Activated CD8-positive, alpha-beta T cell treated with anti-CD3 and anti-CD28 coated beads for 36 hours (primary cell): ENCODE data around the gene PROM1. TPM values are rescaled to one million over a fixed set of nuclear protein-coding genes. Genes with fewer than 3 reads are reported as not detected.
A peak's percentile ranks its signal among the peaks of the same experiment; 100 is the strongest.

Experiments used
- ATAC-seq: fragments of 200-7000 bp; cut with Tn5 transposase; one replicate; pipeline ENCODE4 v1.10.0; 2021; ENCODE audit warnings: mild to moderate bottlenecking, moderate library complexity
- CTCF ChIA-PET: fragments of 350-600 bp; sonication (Branson Sonifier 250); formaldehyde crosslinking; loops from one replicate; lab custom pipeline; 2021; ENCODE audit warnings: antibody characterized with exemption; lab: Charles Lee
- POLR2A ChIA-PET: fragments of 350-600 bp; sonication (Branson Sonifier 250); formaldehyde crosslinking; loops from one replicate; lab custom pipeline; 2021; ENCODE audit warnings: antibody characterized with exemption; lab: Charles Lee
- DNase-seq: peaks from one replicate; pipeline ENCODE4 v3.0.0-alpha.2; 2020
- H3K27ac Mint-ChIP-seq: one replicate; pipeline ENCODE4 v1.8.0; 2021; ENCODE audit warnings: mild to moderate bottlenecking, mixed read lengths
- H3K27me3 Mint-ChIP-seq: one replicate; pipeline ENCODE4 v1.8.0; 2021; ENCODE audit warnings: mixed read lengths
- H3K36me3 Mint-ChIP-seq: one replicate; pipeline ENCODE4 v1.8.0; 2021; ENCODE audit warnings: low read depth, mixed read lengths
- H3K4me1 Mint-ChIP-seq: one replicate; pipeline ENCODE4 v1.8.0; 2021; ENCODE audit warnings: low read depth, mixed read lengths
- H3K4me3 Mint-ChIP-seq: one replicate; pipeline ENCODE4 v1.8.0; 2021; ENCODE audit warnings: mild to moderate bottlenecking, moderate library complexity, mixed read lengths
- H3K9me3 Mint-ChIP-seq: one replicate; pipeline ENCODE4 v1.8.0; 2021; ENCODE audit warnings: mixed read lengths
- CTCF ChIP-seq: fragments of 200-600 bp; IDR thresholded peaks from one replicate; pipeline ENCODE4 v1.8.0; 2022; ENCODE audit warnings: antibody characterized with exemption, mild to moderate bottlenecking
- intact Hi-C: fragments of 100-400 bp; cut with micrococcal nuclease; formaldehyde crosslinking; loops from one replicate; pipeline ENCODE4 v1.10.0; 2022
- total RNA-seq, 2 experiments: library from RNA; stranded (reverse); gene quantifications; one replicate each; pipeline ENCODE4 v1.2.3, GENCODE V29; 2021

The PROM1 gene
- total RNA-seq, 2 experiments from 2014 or later: 0.22 TPM; not detected in 1

- ATAC-seq (no peak), DNase-seq (no peak)
- intact Hi-C loops: loop anchor here (5.0 kb wide), 1 partner anchor 168 kb away; no protein-coding TSS in a partner anchor
- H3K27me3 Mint-ChIP-seq: peaks cover 13% of the 10 kb centered on the region
- no peaks in the 10 kb centered on the region for H3K4me1 Mint-ChIP-seq
- CTCF ChIA-PET: interaction anchor here (1.2 to 6.2 kb wide), 6 partner anchors 9 to 235 kb away, joined by 3 to 50 read pairs (median 4); no protein-coding TSS in a partner anchor
- POLR2A ChIA-PET: no interaction called here
- H3K4me3 Mint-ChIP-seq: no peak overlapping the region
- TF ChIP-seq CTCF: no peak
- H3K9me3 Mint-ChIP-seq: no peaks in the 10 kb centered on the region
- no peak overlapping the region for H3K27ac Mint-ChIP-seq
- H3K36me3 Mint-ChIP-seq: no peaks in the 10 kb centered on the region
These were observed 54.6 kb downstream of the PROM1 start for GRCh38 chr4:16029262-16029661.

DNA sequence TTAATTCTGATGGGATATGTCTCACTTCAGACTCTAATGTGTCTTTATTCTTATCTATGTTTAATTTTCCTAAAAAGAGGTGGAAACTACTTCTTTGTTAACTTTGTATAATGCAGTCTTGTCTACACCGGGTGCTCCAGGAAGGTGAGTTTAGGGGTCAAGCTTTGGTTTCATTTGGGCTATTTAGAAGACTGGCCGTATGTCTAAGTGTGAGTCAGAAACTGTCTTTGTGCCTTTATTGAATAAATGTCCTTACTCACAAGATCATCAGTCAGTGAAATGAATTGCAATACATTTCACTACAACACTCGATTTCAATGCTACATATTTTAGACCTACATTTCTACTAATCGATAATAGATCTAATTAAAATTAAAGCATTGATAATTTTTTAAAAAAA lies 56.2 kb downstream of the PROM1 start:
- CTCF ChIA-PET: interaction anchor here (0.8 to 6.2 kb wide), 10 partner anchors 31 to 236 kb away, joined by 3 to 50 read pairs (median 3); no protein-coding TSS in a partner anchor
- Mint-ChIP-seq H3K9me3 (no peaks in the 10 kb centered on the region), H3K36me3 (no peaks in the 10 kb centered on the region), H3K4me1 (no peaks in the 10 kb centered on the region), H3K4me3 (no peak overlapping the region), H3K27me3 (peaks cover 13% of the 10 kb centered on the region), H3K27ac (no peak overlapping the region)
- no peak for ATAC-seq
- DNase-seq: no peak
- TF ChIP-seq CTCF: no peak
- intact Hi-C loops: loop anchor here (5.0 kb wide), 1 partner anchor 170 kb away; no protein-coding TSS in a partner anchor
- POLR2A ChIA-PET: no interaction called here

- Mint-ChIP-seq H3K4me1 (no peaks in the 10 kb centered on the region), H3K36me3 (no peaks in the 10 kb centered on the region), H3K9me3 (no peaks in the 10 kb centered on the region), H3K27ac (no peak overlapping the region), H3K4me3 (no peak overlapping the region), H3K27me3 (peaks cover 13% of the 10 kb centered on the region)
- CTCF ChIA-PET: interaction anchor here (0.8 to 6.2 kb wide), 9 partner anchors 31 to 264 kb away, joined by 3 to 50 read pairs (median 3); no protein-coding TSS in a partner anchor
- POLR2A ChIA-PET: no interaction called here
- TF ChIP-seq CTCF: no peak
- ATAC-seq (no peak), DNase-seq (no peak)
- intact Hi-C loops: loop anchor here (5.0 kb wide), 1 partner anchor 170 kb away; no protein-coding TSS in a partner anchor
These were observed 56.7 kb downstream of the PROM1 start for GRCh38 chr4:16027114-16027513.

- DNase-seq (peak; percentile 30), ATAC-seq (no peak)
- TF ChIP-seq CTCF: peak; percentile 82
- Mint-ChIP-seq H3K27ac (no peak overlapping the region), H3K9me3 (no peaks in the 10 kb centered on the region), H3K36me3 (no peaks in the 10 kb centered on the region), H3K4me3 (no peak overlapping the region), H3K27me3 (peaks cover 13% of the 10 kb centered on the region), H3K4me1 (no peaks in the 10 kb centered on the region)
- intact Hi-C loops: loop anchor here (1.0 to 5.0 kb wide), 2 partner anchors 171 to 238 kb away; no protein-coding TSS in a partner anchor
- ChIA-PET POLR2A (no interaction called here), CTCF (interaction anchor here (0.7 to 6.2 kb wide), 8 partner anchors 11 to 264 kb away, joined by 3 to 50 read pairs (median 3); no protein-coding TSS in a partner anchor)
These were observed 57.6 kb downstream of the PROM1 start for GRCh38 chr4:16026160-16026761.

- Mint-ChIP-seq H3K4me1 (no peaks in the 10 kb centered on the region), H3K36me3 (no peaks in the 10 kb centered on the region), H3K4me3 (no peak overlapping the region), H3K27me3 (peaks cover 13% of the 10 kb centered on the region), H3K27ac (no peak overlapping the region), H3K9me3 (no peaks in the 10 kb centered on the region)
- ChIA-PET POLR2A (no interaction called here), CTCF (interaction anchor here (0.7 to 2.1 kb wide), 6 partner anchors 10 to 242 kb away, joined by 3 to 10 read pairs (median 4); no protein-coding TSS in a partner anchor)
- no peak for TF ChIP-seq CTCF
- no peak for ATAC-seq
- intact Hi-C loops: loop anchor here (5.0 kb wide), 1 partner anchor 172 kb away; no protein-coding TSS in a partner anchor
- DNase-seq: no peak
These were observed 58.6 kb downstream of the PROM1 start for GRCh38 chr4:16025268-16025667.
